AG04449 (cell line): ENCODE data around the gene CLN6.

Experiments used
- CTCF ChIA-PET: fragments of 350-600 bp; formaldehyde crosslinking; extraction: SDS; loops from one replicate; lab custom pipeline; 2021; ENCODE audit warnings: antibody characterized with exemption; lab: Yijun Ruan, JAX
- POLR2A ChIA-PET: fragments of 400-600, 350-600 bp; formaldehyde crosslinking; extraction: SDS; loops from one replicate; lab custom pipeline; 2020; ENCODE audit warnings: antibody characterized with exemption, inconsistent platforms; lab: Yijun Ruan, JAX
- DNase-seq: peaks from one replicate; pipeline ENCODE4 v3.0.0-alpha.2; 2010; ENCODE audit warnings: low read depth, low spot score
- H3K4me3 ChIP-seq: 2 replicates; pipeline ENCODE4 v1.5.1; 2011; ENCODE audit warnings: low read depth, mild to moderate bottlenecking, control low read depth, low read length
- TF ChIP-seq, protein P1 (sequence below): IDR thresholded peaks from one replicate; pipeline ENCODE4 v1.5.1; 2011; ENCODE audit warnings: mild to moderate bottlenecking, moderate library complexity, low read length, control low read depth, inconsistent platforms; ENCODE audit not compliant: insufficient read depth; ENCODE audit errors: missing control alignments

The CLN6 gene

DNA sequence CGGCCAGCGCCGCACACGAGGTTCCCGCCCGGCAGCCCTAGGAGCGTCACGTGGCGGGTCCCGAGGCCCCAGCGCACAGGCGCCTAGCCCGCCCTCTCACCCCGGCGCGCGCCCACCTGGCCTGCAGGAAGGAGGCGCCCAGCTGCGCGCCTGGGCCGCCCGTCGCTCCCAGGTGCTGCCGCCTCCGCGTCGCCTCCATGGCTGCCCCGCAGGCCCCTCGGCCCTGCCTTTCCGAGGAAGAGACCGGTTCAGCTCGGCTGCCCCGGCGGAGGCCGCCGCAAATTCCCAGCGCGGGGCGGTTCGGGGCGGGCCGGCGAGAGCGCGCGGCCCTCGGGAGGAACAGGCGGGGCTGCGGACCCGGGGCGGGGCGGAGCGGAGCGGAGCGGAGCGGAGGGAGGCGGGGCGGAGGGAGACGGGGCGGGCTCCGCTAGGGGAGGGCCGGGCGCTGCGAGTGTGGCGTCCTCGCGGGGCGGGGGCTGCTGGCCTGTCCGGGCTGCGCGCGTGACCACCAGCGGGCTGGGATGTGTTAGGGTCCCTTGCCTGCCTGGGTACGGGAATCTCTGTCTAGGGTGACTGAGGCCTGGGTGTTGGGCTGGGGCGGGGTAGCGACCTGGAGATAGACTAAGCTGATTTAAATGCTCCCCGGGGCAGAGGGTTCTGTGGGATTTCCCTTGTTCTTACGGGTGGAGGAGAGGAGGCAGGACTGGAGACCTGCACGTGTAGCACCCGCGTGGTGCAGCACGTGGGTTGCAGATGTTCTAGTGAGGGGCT is at the start of gene CLN6:
Gene CLN6, minus strand, starts transcription at position 343 of the 771 bp plus-strand sequence. Its CDS starts 144 bp downstream, at position 199.
- H3K4me3 ChIP-seq: peak within 1 kb of the TSS; percentile 77
- ChIA-PET POLR2A (interaction anchor here (1.3 kb wide), 1 partner anchor 48 kb away, joined by 5 read pairs; the partner anchor contains the start of gene FEM1B), CTCF (interaction anchor here (1.0 to 7.0 kb wide), 4 partner anchors 11 to 24 kb away, joined by 3 to 40 read pairs (median 16); no protein-coding TSS in a partner anchor)
- TF ChIP-seq, protein P1, sequence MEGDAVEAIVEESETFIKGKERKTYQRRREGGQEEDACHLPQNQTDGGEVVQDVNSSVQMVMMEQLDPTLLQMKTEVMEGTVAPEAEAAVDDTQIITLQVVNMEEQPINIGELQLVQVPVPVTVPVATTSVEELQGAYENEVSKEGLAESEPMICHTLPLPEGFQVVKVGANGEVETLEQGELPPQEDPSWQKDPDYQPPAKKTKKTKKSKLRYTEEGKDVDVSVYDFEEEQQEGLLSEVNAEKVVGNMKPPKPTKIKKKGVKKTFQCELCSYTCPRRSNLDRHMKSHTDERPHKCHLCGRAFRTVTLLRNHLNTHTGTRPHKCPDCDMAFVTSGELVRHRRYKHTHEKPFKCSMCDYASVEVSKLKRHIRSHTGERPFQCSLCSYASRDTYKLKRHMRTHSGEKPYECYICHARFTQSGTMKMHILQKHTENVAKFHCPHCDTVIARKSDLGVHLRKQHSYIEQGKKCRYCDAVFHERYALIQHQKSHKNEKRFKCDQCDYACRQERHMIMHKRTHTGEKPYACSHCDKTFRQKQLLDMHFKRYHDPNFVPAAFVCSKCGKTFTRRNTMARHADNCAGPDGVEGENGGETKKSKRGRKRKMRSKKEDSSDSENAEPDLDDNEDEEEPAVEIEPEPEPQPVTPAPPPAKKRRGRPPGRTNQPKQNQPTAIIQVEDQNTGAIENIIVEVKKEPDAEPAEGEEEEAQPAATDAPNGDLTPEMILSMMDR: no peak
- peak; percentile 28 for DNase-seq

DNA sequence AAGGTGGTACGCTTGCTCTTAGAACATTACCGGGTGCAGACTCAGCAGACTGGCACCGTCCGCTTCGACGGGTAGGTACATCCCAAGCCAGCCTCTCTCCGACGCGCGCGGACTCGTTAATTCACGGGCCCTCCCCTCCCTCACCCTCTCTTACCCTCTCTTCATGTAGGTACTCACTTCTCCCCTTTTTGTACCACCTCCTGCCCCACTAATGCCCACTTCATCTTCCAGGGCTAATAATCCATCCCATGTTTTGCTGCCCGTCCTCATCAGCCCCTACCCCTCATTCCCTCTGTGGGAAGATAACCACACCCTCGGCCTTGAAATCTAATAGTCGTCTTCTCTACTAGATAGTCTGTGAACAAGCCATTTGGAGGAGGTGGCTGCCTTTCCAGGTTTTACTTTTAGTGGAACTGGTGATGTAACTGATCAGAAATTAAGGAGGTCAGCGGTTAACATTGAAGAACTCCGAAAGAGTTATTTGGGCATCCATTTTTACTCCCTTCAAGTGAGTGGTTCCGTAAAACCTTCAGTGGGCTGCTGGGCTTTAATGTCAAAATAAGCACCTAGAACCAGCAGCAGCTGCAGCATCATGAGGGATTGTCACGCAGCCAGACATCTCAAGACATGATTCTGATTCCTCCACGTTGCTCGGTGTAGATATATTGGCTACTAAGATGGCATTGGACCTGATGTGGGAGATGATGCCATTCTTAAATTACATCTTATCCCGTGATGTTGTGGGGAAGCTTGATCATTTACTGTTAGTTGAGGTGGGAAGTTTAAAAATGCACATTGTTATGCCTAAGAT is 49.3 kb upstream of the CLN6 start:
- ChIA-PET CTCF (interaction anchor here (1.0 to 13.7 kb wide), 2 partner anchors 26 to 597 kb away, joined by 3 to 134 read pairs; no protein-coding TSS in a partner anchor), POLR2A (interaction anchor here (0.8 kb wide), 1 partner anchor 11 kb away, joined by 3 read pairs; no protein-coding TSS in a partner anchor)
- TF ChIP-seq, protein P1: no peak
- H3K4me3 ChIP-seq: peak overlapping the region; percentile 99
- DNase-seq: no peak

DNA sequence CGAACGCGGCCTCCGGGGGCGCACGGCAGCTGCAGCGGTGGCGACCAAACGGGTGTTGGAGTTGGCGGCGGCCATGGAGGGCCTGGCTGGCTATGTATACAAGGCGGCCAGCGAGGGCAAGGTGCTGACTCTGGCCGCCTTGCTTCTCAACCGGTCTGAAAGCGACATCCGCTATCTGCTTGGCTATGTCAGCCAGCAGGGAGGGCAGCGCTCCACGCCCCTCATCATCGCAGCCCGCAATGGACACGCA is 48.7 kb upstream of the CLN6 start:
- no peak for DNase-seq
- H3K4me3 ChIP-seq: peak overlapping the region; percentile 99
- CTCF ChIA-PET: interaction anchor here (13.7 kb wide), 1 partner anchor 26 kb away, joined by 134 read pairs; no protein-coding TSS in a partner anchor
- POLR2A ChIA-PET: interaction anchor here (0.7 to 1.4 kb wide), 3 partner anchors 21 to 48 kb away, joined by 3 to 5 read pairs (median 4); partner anchors contain the start of gene CLN6
- TF ChIP-seq, protein P1: peak; percentile 65

DNA sequence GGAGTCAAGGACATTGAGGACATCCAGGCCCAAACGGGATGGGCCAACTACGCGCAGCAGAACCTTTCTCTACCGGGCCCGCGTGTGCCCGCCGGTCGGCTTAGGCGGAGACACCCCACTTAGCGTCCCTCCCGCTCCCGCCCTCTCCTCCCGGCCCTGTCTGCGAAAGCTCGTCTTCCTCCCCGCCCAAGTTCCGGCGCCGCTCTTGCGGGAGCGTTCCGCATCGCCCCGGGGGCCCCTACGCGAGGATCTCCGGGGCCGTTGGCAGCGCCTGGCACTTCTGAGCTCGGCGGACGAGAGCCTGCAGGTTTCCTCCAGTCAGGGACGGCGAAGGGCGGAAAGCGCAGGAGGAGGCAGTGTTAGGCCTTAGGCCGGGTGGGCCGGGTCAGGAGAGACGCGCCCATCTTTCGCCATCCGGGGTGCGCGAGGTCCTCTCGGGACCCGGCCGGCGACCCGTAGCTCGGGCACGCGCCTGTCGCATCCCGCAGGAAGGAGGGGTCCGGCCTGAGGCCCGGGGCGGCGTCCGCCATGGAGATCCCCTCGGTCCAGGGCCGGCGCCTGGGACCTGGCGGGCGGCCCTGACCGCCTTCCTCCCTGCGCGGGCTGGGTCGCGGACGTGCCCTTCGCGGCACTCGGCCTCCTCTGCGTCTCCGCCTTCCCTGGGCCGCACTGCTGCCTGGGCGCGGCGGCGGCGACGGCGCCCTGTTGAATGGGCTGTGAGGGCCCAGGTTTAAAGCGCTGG is 48.2 kb upstream of the CLN6 start, which contains the start of gene FEM1B:
Gene FEM1B, plus strand, starts transcription at position 143 of the 742 bp plus-strand sequence. CDS start 673 bp downstream, outside the sequence.
- TF ChIP-seq, protein P1: no peak
- ChIA-PET POLR2A (interaction anchor here (0.7 to 1.4 kb wide), 8 partner anchors 21 to 541 kb away, joined by 3 to 5 read pairs (median 4); partner anchors contain the start of gene CLN6), CTCF (interaction anchor here (0.8 to 13.7 kb wide), 2 partner anchors 25 to 29 kb away, joined by 3 to 134 read pairs; no protein-coding TSS in a partner anchor)
- peak within 1 kb of the TSS; percentile 99 for H3K4me3 ChIP-seq
- DNase-seq: peak; percentile 56

DNA sequence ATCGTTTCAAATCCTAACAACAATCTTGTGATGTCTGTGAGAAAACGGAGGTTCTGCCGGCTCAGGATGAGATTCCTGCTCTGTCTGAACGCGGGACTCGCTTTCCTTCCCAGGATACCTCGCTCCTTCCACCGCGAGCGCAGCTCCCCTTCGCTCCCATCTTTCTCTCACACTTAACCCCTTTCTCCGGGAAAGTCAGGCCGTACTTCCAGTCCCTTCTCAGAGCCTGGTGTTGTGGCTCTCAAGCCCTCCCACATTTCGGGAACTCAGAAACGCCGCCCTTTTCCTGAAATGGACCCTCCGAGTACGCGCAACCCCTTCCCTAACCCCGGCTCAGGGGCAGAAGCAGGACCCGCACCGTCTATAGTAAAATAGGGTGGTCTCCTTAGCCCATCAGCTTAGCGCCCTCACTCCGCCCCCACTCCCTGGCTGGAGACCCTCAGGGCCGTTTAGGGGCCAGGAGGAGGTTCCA is 47.6 kb upstream of the CLN6 start:
- ChIA-PET CTCF (interaction anchor here (0.5 to 13.7 kb wide), 3 partner anchors 19 to 29 kb away, joined by 3 to 134 read pairs (median 3); no protein-coding TSS in a partner anchor), POLR2A (interaction anchor here (0.8 to 1.4 kb wide), 7 partner anchors 20 to 542 kb away, joined by 3 to 5 read pairs (median 4); partner anchors contain the start of gene CLN6)
- TF ChIP-seq, protein P1: no peak
- DNase-seq: no peak
- peak overlapping the region; percentile 99 for H3K4me3 ChIP-seq
